Activated CD8-positive, alpha-beta T cell treated with anti-CD3 and anti-CD28 coated beads for 36 hours (primary cell): Measurements from ENCODE around the gene TRIM41. TPM values are rescaled to one million over a fixed set of nuclear protein-coding genes. Genes with fewer than 3 reads are reported as not detected.
"Not testable (repeated sequence)": the region's sequence is repeated elsewhere in the genome, so short reads cannot be mapped to it uniquely, and the experiment has no call there.

Source experiments
- ATAC-seq: fragments of 200-7000 bp; cut with Tn5 transposase; one replicate; pipeline ENCODE4 v1.10.0; 2021; ENCODE audit warnings: mild to moderate bottlenecking, moderate library complexity
- CTCF ChIA-PET: fragments of 350-600 bp; sonication (Branson Sonifier 250); formaldehyde crosslinking; loops from one replicate; lab custom pipeline; 2021; ENCODE audit warnings: antibody characterized with exemption; lab: Charles Lee
- POLR2A ChIA-PET: fragments of 350-600 bp; sonication (Branson Sonifier 250); formaldehyde crosslinking; loops from one replicate; lab custom pipeline; 2021; ENCODE audit warnings: antibody characterized with exemption; lab: Charles Lee
- DNase-seq: peaks from one replicate; pipeline ENCODE4 v3.0.0-alpha.2; 2020
- H3K27ac Mint-ChIP-seq: one replicate; pipeline ENCODE4 v1.8.0; 2021; ENCODE audit warnings: mild to moderate bottlenecking, mixed read lengths
- H3K27me3 Mint-ChIP-seq: one replicate; pipeline ENCODE4 v1.8.0; 2021; ENCODE audit warnings: mixed read lengths
- H3K36me3 Mint-ChIP-seq: one replicate; pipeline ENCODE4 v1.8.0; 2021; ENCODE audit warnings: low read depth, mixed read lengths
- H3K4me1 Mint-ChIP-seq: one replicate; pipeline ENCODE4 v1.8.0; 2021; ENCODE audit warnings: low read depth, mixed read lengths
- H3K4me3 Mint-ChIP-seq: one replicate; pipeline ENCODE4 v1.8.0; 2021; ENCODE audit warnings: mild to moderate bottlenecking, moderate library complexity, mixed read lengths
- H3K9me3 Mint-ChIP-seq: one replicate; pipeline ENCODE4 v1.8.0; 2021; ENCODE audit warnings: mixed read lengths
- intact Hi-C: fragments of 100-400 bp; cut with micrococcal nuclease; formaldehyde crosslinking; loops from one replicate; pipeline ENCODE4 v1.10.0; 2022
- total RNA-seq, 2 experiments: library from RNA; stranded (reverse); gene quantifications; one replicate each; pipeline ENCODE4 v1.2.3, GENCODE V29; 2021
- TF ChIP-seq, protein P1 (sequence below): fragments of 200-600 bp; IDR thresholded peaks from one replicate; pipeline ENCODE4 v1.8.0; 2022; ENCODE audit warnings: antibody characterized with exemption, mild to moderate bottlenecking

The TRIM41 gene
- total RNA-seq, 2 experiments from 2014 or later: 30.6 to 31.5 TPM

DNA sequence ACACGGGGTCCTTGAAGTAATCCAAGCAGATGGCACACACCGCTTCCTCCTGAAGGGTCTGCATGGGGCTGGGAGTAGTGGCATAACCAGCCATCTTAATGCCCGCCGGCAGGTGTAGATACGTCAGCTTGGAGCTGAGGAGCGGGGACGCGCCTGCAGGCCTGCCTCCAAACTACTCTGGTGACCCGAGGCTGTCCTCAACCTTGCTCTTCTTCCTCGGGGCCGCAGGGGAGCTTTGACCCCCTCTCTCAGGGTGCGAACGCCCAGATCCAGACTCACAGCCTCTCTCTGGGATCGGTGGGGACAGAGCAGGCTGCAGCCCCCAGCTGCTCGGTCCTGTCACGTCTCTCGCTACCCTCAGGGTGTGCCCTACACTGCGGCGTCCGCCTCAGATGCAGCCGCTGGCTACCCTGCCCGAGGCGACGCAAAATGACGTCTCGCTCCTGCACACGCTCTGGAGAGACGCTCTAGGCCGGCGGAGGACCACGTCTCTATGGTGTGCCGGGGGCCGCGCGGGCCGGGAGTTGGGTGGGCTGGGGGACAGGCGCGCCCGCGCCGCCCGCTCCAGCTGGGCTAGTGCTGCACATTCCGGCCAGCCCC lies 37.7 kb downstream of the TRIM41 start, which contains the start of gene TRIM52:
Gene TRIM52, minus strand, starts transcription at position 424 of the 600 bp plus-strand sequence. Its CDS starts 330 bp downstream, at position 94.
- intact Hi-C loops: loop anchor here (5.0 kb wide), 1 partner anchor 39 kb away; the partner anchor contains the start of gene TRIM41
- POLR2A ChIA-PET: interaction anchor here (0.6 to 35.9 kb wide), 13 partner anchors 11 to 424 kb away, joined by 3 to 746 read pairs (median 6); partner anchors contain the start of genes RACK1, TRIM41 and ZFP62

GRCh38 chr5:181261320-181262049 lies 38.4 kb downstream of the TRIM41 start:
- ChIA-PET POLR2A (interaction anchor here (0.7 to 35.9 kb wide), 13 partner anchors 12 to 401 kb away, joined by 3 to 746 read pairs (median 6); partner anchors contain the start of genes RACK1, TRIM41 and ZFP62), CTCF (interaction anchor here (1.1 to 2.2 kb wide), 3 partner anchors 11 to 16 kb away, joined by 3 to 11 read pairs (median 6); no protein-coding TSS in a partner anchor)
- no peaks in the 10 kb centered on the region for H3K9me3 Mint-ChIP-seq
- intact Hi-C loops: loop anchor here (5.0 kb wide), 1 partner anchor 39 kb away; the partner anchor contains the start of gene TRIM41
- TF ChIP-seq, protein P1, sequence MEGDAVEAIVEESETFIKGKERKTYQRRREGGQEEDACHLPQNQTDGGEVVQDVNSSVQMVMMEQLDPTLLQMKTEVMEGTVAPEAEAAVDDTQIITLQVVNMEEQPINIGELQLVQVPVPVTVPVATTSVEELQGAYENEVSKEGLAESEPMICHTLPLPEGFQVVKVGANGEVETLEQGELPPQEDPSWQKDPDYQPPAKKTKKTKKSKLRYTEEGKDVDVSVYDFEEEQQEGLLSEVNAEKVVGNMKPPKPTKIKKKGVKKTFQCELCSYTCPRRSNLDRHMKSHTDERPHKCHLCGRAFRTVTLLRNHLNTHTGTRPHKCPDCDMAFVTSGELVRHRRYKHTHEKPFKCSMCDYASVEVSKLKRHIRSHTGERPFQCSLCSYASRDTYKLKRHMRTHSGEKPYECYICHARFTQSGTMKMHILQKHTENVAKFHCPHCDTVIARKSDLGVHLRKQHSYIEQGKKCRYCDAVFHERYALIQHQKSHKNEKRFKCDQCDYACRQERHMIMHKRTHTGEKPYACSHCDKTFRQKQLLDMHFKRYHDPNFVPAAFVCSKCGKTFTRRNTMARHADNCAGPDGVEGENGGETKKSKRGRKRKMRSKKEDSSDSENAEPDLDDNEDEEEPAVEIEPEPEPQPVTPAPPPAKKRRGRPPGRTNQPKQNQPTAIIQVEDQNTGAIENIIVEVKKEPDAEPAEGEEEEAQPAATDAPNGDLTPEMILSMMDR: no peak
- no peaks in the 10 kb centered on the region for H3K27me3 Mint-ChIP-seq
- peaks cover 37% of the 10 kb centered on the region for H3K36me3 Mint-ChIP-seq
- H3K4me1 Mint-ChIP-seq: peaks cover 27% of the 10 kb centered on the region
- peak; percentile 61 for ATAC-seq
- peak overlapping the region; percentile 93 for H3K27ac Mint-ChIP-seq
- peak overlapping the region; percentile 93 for H3K4me3 Mint-ChIP-seq
- DNase-seq: peak; percentile 81

More for the DNA sequence above, 37.7 kb downstream of the TRIM41 start, which contains the start of gene TRIM52:
- H3K9me3 Mint-ChIP-seq: no peaks in the 10 kb centered on the region
- H3K4me1 Mint-ChIP-seq: peaks cover 31% of the 10 kb centered on the region
- H3K27ac Mint-ChIP-seq: peak within 1 kb of the TSS; percentile 93
- ATAC-seq (peak; percentile 88), DNase-seq (peak; percentile 95)
- TF ChIP-seq, protein P1: no peak
- CTCF ChIA-PET: interaction anchor here (0.7 to 2.2 kb wide), 6 partner anchors 10 to 95 kb away, joined by 3 to 11 read pairs (median 5); no protein-coding TSS in a partner anchor
- peak within 1 kb of the TSS; percentile 93 for H3K4me3 Mint-ChIP-seq
- H3K27me3 Mint-ChIP-seq: no peaks in the 10 kb centered on the region
- peaks cover 43% of the 10 kb centered on the region for H3K36me3 Mint-ChIP-seq

DNA sequence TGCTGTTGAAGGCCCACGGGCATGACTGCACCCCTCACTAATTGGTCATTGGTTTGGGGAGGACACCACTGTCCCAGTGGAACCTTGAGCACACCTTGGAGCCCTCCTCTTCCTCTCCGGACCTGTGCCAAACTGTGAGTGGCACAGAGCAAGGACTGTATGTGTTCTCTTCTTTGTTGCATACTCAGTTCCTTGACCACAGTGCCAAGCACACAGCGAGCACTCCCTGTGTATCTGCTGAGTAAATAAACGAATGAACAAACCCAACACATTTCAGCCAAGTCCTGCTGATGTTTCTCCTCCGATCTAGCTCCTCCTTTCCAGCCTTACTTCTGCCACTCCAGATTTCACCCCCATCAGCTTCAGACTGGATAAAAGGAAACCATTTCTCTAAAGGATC lies 40.6 kb downstream of the TRIM41 start:
- no peak overlapping the region for H3K4me3 Mint-ChIP-seq
- no peaks in the 10 kb centered on the region for H3K9me3 Mint-ChIP-seq
- ATAC-seq (no peak), DNase-seq (no peak)
- peak overlapping the region; percentile 30 for H3K27ac Mint-ChIP-seq
- ChIA-PET CTCF (no interaction called here), POLR2A (interaction anchor here (35.9 kb wide), 1 partner anchor 31 kb away, joined by 746 read pairs; the partner anchor contains the start of genes RACK1 and TRIM41)
- peaks cover 20% of the 10 kb centered on the region for H3K36me3 Mint-ChIP-seq
- H3K27me3 Mint-ChIP-seq: no peaks in the 10 kb centered on the region
- TF ChIP-seq, protein P1: no peak
- intact Hi-C loops: loop anchor here (5.0 kb wide), 1 partner anchor 41 kb away; the partner anchor contains the start of gene TRIM41
- H3K4me1 Mint-ChIP-seq: peaks cover 10% of the 10 kb centered on the region

DNA sequence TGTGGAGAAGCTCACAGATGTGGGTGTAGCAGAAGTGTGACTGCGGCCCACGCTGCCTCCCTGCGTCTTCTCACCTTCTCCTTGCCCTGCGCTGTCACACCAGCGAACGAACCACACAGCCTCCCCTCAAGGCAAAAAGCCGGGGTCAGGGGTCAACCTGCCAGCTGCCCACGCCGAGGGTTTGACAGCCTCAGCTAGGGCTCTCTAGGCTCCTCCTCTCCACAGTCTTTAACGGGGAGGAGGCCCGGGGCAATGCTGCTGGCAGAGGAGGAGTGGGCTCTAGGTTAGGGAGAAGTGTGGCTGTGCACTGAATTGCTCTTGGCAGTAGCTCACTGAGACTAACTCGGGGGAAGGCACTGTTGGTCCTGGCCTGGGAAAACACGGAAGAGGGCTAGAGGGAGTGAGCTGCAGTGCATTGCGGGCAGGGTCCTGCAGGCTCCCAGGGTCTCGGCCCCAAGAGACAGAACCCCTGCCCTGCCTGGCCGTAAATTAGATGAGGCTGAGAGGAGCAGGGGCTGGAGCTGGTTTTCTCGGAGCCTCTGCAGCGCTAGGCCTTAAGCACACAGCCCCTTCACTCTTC lies 42.1 kb downstream of the TRIM41 start:
- no peak for DNase-seq
- ChIA-PET CTCF (interaction anchor here (0.8 kb wide), 1 partner anchor 13 kb away, joined by 3 read pairs; no protein-coding TSS in a partner anchor), POLR2A (interaction anchor here (0.8 to 35.9 kb wide), 3 partner anchors 32 to 113 kb away, joined by 3 to 746 read pairs (median 3); partner anchors contain the start of genes RACK1 and TRIM41)
- H3K9me3 Mint-ChIP-seq: no peaks in the 10 kb centered on the region
- H3K4me3 Mint-ChIP-seq: no peak overlapping the region
- no peak for ATAC-seq
- H3K27ac Mint-ChIP-seq: no peak overlapping the region
- intact Hi-C loops: no loop called here
- H3K4me1 Mint-ChIP-seq: peaks cover 2% of the 10 kb centered on the region
- H3K36me3 Mint-ChIP-seq: peaks cover 18% of the 10 kb centered on the region
- no peaks in the 10 kb centered on the region for H3K27me3 Mint-ChIP-seq
- TF ChIP-seq, protein P1: no peak

- DNase-seq, intact Hi-C loops, H3K9me3 Mint-ChIP-seq, H3K27ac Mint-ChIP-seq, H3K27me3 Mint-ChIP-seq, POLR2A ChIA-PET, CTCF ChIA-PET, ATAC-seq, H3K4me3 Mint-ChIP-seq, H3K4me1 Mint-ChIP-seq: not testable (repeated sequence)
- peaks cover 11% of the 10 kb centered on the region for H3K36me3 Mint-ChIP-seq
These were observed 44.3 kb downstream of the TRIM41 start for GRCh38 chr5:181267291-181267904.

- H3K27me3 Mint-ChIP-seq, CTCF ChIA-PET, intact Hi-C loops, H3K9me3 Mint-ChIP-seq, H3K27ac Mint-ChIP-seq, ATAC-seq, H3K4me1 Mint-ChIP-seq, POLR2A ChIA-PET, DNase-seq, H3K4me3 Mint-ChIP-seq: not testable (repeated sequence)
- peaks cover 11% of the 10 kb centered on the region for H3K36me3 Mint-ChIP-seq
These were observed 44.8 kb downstream of the TRIM41 start for GRCh38 chr5:181267907-181268306.
